K562 (cell line): Measurements from ENCODE around the gene LYPD5. TPM values are rescaled to one million over a fixed set of nuclear protein-coding genes. Genes with fewer than 3 reads are reported as not detected.

Experiments
- BCOR ChIP-seq: fragments of 450-650 bp; IDR thresholded peaks from 2 replicates; pipeline ENCODE4 v1.6.1; 2016
- COPS2 ChIP-seq: fragments of 450-650 bp; conservative IDR thresholded peaks from 2 replicates; pipeline ENCODE4 v1.6.1; 2016; ENCODE audit warnings: mild to moderate bottlenecking, moderate library complexity
- CXXC5 ChIP-seq: fragments of 250-450 bp; sonication (Bioruptor Pico); IDR thresholded peaks from 2 replicates; pipeline ENCODE4 v1.8.0; 2022; ENCODE audit warnings: inconsistent platforms, mild to moderate bottlenecking, moderate library complexity
- FOXK1 ChIP-seq: sonication (generic); formaldehyde crosslinking; IDR thresholded peaks from 2 replicates; pipeline ENCODE4 v1.8.0; 2022; ENCODE audit warnings: missing genetic modification reagents, mild to moderate bottlenecking, borderline replicate concordance
- FOXM1 ChIP-seq, 2 experiments: fragments of 450-650 bp in 1 of 2; sonication (generic) in 1 of 2; formaldehyde crosslinking in 1 of 2; IDR thresholded peaks; 2 replicates each; pipeline versions ENCODE4 v1.6.1 to v1.9.0; 2017 to 2022; ENCODE audit warnings: low read depth in 2 of 2, mild to moderate bottlenecking in 2 of 2, missing genetic modification reagents in 1 of 2, moderate library complexity in 1 of 2
- HEY1 ChIP-seq: fragments of 250-450 bp; sonication (Bioruptor Pico); IDR thresholded peaks from 2 replicates; pipeline ENCODE4 v1.5.0; 2020; ENCODE audit warnings: mild to moderate bottlenecking, moderate library complexity, borderline replicate concordance
- NFE2 ChIP-seq: IDR thresholded peaks from 2 replicates; pipeline ENCODE4 v1.6.1; 2014; ENCODE audit warnings: antibody characterized with exemption, low read depth
- RAD51 ChIP-seq: fragments of 450-650 bp; IDR thresholded peaks from 2 replicates; pipeline ENCODE4 v1.7.1; 2016; ENCODE audit warnings: low read depth, mild to moderate bottlenecking, borderline replicate concordance
- SP2 ChIP-seq: IDR thresholded peaks from 2 replicates; pipeline ENCODE4 v1.6.1; 2011; ENCODE audit warnings: mild to moderate bottlenecking, low read depth, low read length, moderate library complexity; ENCODE audit not compliant: poor library complexity, severe bottlenecking; ENCODE audit errors: extremely low read depth
- ZNF197 ChIP-seq: fragments of 200-800 bp; sonication (Bioruptor generic); IDR thresholded peaks from 2 replicates; pipeline ENCODE4 v1.6.1; 2016; ENCODE audit warnings: low read depth, missing genetic modification characterization, missing compliant biosample characterization
- ZNF324 ChIP-seq: fragments of 250-450 bp; sonication (Bioruptor Pico); IDR thresholded peaks from 2 replicates; pipeline ENCODE4 v1.4.0; 2020; ENCODE audit warnings: mild to moderate bottlenecking
- polyA plus RNA-seq, 8 experiments: library from polyadenylated mRNA; depleted of rRNA in 4 of 8; stranded (reverse) in 5 of 8; unstranded in 3 of 8; fragments of >200 nt; fragmentation: Nextera tagmentation in 2 of 8; fragmentation: Illumina TruSeq in 1 of 8; extraction: Ambion mirVana in 2 of 8; extraction: Trizol in 1 of 8; gene quantifications; 2 replicates each; pipeline versions ENCODE4 v1.2.1 to v1.2.3, GENCODE V29; 2011 to 2014; ENCODE audit warnings: inconsistent platforms in 1 of 8, missing spikeins in 1 of 8
- total RNA-seq, 7 experiments: library from RNA; depleted of rRNA in 6 of 7; stranded (reverse); fragments of >200 nt in 6 of 7; fragmentation: Illumina TruSeq in 2 of 7; extraction: Trizol in 2 of 7; gene quantifications; 2 replicates each; pipeline versions ENCODE4 v1.2.1 to v1.2.3, GENCODE V29; 2011 to 2021; ENCODE audit warnings: low replicate concordance in 1 of 7
- TF ChIP-seq, protein P1 (sequence below), 2 experiments: fragments of 450-650 bp in 1 of 2; IDR thresholded peaks; 2 replicates each; pipeline ENCODE4 v1.6.1; 2011 to 2017; ENCODE audit warnings: low read depth in 2 of 2, antibody characterized with exemption in 1 of 2, borderline replicate concordance in 1 of 2, low read length in 1 of 2, mild to moderate bottlenecking in 1 of 2, mixed read lengths in 1 of 2; ENCODE audit not compliant: control insufficient read depth in 1 of 2
- TF ChIP-seq, protein P2 (sequence below): fragments of 450-650 bp; IDR thresholded peaks from 2 replicates; pipeline ENCODE4 v1.6.1; 2016; ENCODE audit warnings: low read depth
- TF ChIP-seq, protein P3 (sequence below): fragments of 450-650 bp; formaldehyde crosslinking; IDR thresholded peaks from 2 replicates; pipeline ENCODE4 v1.4.0; 2020; ENCODE audit warnings: mild to moderate bottlenecking

The LYPD5 gene
- total and polyA plus RNA-seq, 9 of the 15 experiments (the other 6 are each of a cell fraction or from before 2014, with no cell fraction given), result 0.03 to 0.22 (median 0.10) TPM; not detected in 3

DNA sequence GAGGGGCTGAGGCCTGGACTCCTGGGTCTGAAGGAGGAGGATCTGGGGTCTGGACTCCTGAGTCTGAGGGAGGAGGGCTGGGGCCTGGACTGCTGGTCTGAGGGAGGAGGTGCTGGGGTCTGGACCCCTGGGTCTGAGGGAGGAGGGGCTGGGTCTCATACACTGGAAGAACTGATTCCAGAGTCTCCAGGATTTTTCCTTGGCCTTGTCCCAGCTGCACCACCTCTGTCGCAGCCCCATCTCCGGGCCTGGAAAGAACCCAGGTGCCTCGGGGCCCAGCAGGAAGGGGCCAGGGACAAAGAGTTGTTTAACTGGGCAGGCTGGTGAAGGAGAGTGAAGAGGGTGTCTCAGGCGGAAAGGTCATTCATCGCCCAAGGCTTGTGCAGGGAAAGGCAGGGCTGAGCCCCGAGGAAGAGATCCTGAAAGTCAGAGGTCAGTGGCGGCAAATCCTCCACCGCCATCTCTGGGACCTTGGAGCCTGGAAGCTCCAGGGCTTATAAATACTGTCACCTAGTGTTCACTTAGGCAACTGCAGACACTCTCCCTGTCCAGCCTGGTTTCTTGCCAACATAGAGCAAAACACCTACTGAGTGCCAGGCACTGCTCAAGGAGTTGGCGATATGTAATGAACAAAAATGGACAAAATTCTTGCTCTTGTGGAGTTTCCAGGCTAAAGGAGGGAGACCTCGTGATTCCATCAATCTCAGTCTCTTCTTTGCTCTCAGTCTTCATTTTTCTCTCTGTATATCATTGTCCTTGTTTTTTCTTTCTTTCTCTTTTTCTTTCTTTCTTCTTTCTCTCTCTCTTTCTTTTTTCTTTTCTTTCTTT, 17.1 kb downstream of the LYPD5 start (continued):
- TF ChIP-seq, protein P1, sequence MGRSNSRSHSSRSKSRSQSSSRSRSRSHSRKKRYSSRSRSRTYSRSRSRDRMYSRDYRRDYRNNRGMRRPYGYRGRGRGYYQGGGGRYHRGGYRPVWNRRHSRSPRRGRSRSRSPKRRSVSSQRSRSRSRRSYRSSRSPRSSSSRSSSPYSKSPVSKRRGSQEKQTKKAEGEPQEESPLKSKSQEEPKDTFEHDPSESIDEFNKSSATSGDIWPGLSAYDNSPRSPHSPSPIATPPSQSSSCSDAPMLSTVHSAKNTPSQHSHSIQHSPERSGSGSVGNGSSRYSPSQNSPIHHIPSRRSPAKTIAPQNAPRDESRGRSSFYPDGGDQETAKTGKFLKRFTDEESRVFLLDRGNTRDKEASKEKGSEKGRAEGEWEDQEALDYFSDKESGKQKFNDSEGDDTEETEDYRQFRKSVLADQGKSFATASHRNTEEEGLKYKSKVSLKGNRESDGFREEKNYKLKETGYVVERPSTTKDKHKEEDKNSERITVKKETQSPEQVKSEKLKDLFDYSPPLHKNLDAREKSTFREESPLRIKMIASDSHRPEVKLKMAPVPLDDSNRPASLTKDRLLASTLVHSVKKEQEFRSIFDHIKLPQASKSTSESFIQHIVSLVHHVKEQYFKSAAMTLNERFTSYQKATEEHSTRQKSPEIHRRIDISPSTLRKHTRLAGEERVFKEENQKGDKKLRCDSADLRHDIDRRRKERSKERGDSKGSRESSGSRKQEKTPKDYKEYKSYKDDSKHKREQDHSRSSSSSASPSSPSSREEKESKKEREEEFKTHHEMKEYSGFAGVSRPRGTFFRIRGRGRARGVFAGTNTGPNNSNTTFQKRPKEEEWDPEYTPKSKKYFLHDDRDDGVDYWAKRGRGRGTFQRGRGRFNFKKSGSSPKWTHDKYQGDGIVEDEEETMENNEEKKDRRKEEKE (IDR thresholded peaks at IDR 0.05; ENCODE audit: borderline replicate concordance in 1 of 2, control insufficient read depth in 1 of 2, low read depth in 2 of 2, low read length in 1 of 2), result no peak
- TF ChIP-seq SP2, result no peak
- TF ChIP-seq, protein P2, sequence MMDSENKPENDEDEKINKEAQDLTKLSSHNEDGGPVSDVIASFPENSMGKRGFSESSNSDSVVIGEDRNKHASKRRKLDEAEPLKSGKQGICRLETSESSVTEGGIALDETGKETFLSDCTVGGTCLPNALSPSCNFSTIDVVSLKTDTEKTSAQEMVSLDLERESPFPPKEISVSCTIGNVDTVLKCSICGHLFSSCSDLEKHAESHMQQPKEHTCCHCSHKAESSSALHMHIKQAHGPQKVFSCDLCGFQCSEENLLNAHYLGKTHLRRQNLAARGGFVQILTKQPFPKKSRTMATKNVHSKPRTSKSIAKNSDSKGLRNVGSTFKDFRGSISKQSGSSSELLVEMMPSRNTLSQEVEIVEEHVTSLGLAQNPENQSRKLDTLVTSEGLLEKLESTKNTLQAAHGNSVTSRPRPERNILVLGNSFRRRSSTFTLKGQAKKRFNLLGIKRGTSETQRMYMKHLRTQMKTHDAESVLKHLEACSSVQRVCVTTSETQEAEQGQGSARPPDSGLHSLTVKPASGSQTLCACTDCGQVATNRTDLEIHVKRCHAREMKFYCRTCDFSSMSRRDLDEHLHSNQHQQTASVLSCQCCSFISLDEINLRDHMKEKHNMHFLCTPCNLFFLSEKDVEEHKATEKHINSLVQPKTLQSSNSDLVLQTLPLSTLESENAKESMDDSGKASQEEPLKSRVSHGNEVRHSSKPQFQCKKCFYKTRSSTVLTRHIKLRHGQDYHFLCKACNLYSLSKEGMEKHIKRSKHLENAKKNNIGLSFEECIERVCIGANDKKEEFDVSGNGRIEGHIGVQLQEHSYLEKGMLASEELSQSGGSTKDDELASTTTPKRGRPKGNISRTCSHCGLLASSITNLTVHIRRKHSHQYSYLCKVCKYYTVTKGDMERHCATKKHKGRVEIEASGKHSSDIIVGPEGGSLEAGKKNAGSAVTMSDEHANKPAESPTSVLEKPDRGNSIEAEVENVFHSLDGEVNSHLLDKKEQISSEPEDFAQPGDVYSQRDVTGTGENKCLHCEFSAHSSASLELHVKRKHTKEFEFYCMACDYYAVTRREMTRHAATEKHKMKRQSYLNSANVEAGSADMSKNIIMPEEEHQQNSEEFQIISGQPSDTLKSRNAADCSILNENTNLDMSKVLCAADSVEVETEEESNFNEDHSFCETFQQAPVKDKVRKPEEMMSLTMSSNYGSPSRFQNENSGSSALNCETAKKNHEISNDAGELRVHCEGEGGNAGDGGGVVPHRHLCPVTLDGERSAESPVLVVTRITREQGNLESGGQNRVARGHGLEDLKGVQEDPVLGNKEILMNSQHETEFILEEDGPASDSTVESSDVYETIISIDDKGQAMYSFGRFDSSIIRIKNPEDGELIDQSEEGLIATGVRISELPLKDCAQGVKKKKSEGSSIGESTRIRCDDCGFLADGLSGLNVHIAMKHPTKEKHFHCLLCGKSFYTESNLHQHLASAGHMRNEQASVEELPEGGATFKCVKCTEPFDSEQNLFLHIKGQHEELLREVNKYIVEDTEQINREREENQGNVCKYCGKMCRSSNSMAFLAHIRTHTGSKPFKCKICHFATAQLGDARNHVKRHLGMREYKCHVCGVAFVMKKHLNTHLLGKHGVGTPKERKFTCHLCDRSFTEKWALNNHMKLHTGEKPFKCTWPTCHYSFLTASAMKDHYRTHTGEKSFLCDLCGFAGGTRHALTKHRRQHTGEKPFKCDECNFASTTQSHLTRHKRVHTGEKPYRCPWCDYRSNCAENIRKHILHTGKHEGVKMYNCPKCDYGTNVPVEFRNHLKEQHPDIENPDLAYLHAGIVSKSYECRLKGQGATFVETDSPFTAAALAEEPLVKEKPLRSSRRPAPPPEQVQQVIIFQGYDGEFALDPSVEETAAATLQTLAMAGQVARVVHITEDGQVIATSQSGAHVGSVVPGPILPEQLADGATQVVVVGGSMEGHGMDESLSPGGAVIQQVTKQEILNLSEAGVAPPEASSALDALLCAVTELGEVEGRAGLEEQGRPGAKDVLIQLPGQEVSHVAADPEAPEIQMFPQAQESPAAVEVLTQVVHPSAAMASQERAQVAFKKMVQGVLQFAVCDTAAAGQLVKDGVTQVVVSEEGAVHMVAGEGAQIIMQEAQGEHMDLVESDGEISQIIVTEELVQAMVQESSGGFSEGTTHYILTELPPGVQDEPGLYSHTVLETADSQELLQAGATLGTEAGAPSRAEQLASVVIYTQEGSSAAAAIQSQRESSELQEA, result no peak
- no peak for TF ChIP-seq HEY1
- no peak for TF ChIP-seq BCOR
- TF ChIP-seq ZNF197, result peak; percentile 38; the same call in 1 of the 2 replicates
- no peak for TF ChIP-seq RAD51
- TF ChIP-seq ZNF324 (CRISPR knock-in tag), result no peak
- no peak for TF ChIP-seq FOXM1 (IDR thresholded peaks at IDR 0.05; ENCODE audit: low read depth)
- no peak for TF ChIP-seq FOXM1 (CRISPR knock-in tag; IDR thresholded peaks at IDR 0.05; ENCODE audit: low read depth)
- no peak for TF ChIP-seq COPS2
- TF ChIP-seq, protein P3, sequence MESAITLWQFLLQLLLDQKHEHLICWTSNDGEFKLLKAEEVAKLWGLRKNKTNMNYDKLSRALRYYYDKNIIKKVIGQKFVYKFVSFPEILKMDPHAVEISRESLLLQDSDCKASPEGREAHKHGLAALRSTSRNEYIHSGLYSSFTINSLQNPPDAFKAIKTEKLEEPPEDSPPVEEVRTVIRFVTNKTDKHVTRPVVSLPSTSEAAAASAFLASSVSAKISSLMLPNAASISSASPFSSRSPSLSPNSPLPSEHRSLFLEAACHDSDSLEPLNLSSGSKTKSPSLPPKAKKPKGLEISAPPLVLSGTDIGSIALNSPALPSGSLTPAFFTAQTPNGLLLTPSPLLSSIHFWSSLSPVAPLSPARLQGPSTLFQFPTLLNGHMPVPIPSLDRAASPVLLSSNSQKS (CRISPR knock-in tag), result no peak
- TF ChIP-seq FOXK1, result no peak
- TF ChIP-seq CXXC5, result peak; percentile 57; the same call in 1 of the 2 replicates
- TF ChIP-seq NFE2, result no peak
